Activated CD4-positive, alpha-beta T cell treated with anti-CD3 and anti-CD28 coated beads for 4 hours (primary cell): Measurements from ENCODE around the gene FOXN1.

Experiments used
- DNase-seq, 2 donors: peaks; one replicate each; pipeline ENCODE4 v3.0.0-alpha.2; 2020

The FOXN1 gene

GRCh38 chr17:28527859-28528258 lies 21.7 kb downstream of the FOXN1 start:
- no peak for DNase-seq

DNA sequence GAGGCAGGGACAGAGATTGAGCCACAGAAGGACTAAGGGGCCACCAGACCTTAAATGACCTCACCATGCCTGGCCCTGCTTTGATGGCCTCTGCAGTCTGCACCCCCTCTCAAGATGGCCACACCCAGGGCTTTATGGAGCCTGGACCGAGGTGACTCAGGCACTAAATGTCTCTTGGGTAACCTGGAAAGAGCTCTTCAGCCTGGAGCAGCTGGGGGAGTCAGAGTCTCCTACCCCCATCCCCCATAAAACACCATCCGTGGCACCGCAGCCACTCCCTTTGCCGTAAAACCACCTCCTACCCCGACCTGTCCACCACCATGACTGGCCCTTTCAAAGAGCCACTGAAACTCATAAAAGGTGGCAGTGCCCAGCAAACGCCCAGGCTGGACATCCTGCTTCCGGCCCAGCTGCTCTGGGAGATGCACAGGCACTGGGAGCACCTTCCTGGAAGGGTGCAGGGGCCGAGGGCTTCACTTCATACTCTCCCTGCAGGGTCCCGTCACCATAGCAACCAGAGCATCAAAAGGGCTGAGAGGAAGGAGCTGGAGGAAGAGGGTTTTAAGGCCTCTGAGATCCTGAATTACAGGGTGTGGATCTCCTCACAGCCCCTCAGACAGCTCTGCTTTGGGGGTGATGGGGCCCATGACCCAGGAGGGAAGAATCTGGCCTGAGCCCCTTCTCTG lies 22.3 kb downstream of the FOXN1 start:
- DNase-seq: no peak

GRCh38 chr17:28529013-28529400 lies 22.9 kb downstream of the FOXN1 start:
- DNase-seq: no peak

DNA sequence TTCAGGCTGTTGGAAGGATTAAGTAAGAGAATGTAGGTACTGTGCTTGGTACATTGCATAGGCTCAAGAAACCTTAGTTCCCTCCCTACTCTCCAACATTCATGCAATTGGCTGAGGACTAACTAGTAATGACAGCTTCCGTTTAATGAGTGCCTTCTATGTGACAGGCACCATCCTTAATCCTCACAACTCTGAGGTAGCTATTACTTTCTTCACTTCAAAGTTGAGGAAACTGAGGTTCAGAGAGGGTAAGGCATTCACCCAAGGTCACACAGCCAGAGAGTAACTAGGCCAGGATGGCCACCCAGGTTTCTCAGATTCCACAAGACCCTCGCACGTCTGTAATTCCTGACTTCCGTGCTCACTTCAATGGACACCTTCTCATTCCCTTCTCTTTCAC lies 24.1 kb downstream of the FOXN1 start:
- DNase-seq: no peak

DNA sequence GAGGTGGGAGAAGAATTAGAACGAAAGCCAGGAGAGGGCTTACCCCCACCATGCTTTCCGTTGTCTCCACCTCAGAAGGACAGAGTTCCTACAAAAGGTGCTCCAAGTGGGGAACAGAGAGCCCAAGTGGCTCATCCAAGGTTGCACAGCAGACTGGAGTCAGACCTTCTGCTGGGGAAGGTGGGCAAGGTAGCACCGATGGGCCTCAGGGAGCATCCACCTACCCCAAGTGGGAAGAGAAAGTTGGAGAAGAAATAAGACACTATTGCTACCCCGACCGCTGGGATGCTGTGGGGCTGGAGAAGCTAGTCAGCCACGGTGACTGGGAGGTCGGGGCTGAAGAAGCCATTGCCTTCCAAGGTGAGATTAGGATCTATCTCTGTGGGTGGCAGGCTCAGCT lies 24.8 kb downstream of the FOXN1 start:
- DNase-seq: no peak

GRCh38 chr17:28532050-28532960 lies 26.2 kb downstream of the FOXN1 start:
- no peak for DNase-seq

- no peak for DNase-seq
Measured at GRCh38 chr17:28533091-28533807, 27.1 kb downstream of the FOXN1 start.

GRCh38 chr17:28534740-28535375 lies 28.7 kb downstream of the FOXN1 start:
- no peak for DNase-seq

DNA sequence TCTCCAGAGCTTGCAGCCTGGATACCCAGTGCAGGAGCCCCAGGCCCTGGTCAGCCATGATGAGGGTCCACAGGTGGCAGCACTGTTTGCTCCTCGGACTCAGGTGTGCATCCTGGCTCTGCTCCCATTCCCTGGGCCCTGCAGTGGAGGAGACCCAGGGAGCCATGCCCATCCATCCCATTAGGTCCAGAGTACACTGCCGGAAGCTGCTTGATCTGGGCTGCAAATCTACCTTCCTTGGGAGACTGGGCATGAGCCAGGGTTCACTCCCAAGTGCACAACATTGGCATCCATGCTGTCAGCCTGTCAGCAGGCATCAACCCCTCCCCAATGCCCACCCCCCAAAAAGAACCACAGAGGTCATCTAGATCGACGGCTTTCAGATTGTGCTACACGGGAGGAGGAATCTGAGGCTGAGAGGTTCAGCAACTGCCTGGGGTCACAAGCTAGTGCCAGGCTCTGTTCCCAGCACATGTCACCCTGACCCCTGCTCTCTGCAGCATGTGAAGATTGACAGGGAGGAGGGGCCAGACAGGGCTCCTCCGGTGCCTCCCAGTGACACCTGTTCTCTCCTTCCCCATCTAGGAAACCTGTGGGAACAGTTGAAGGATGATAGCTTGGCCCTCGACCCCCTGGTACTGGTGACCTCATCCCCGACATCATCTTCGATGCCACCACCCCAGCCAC lies 30.5 kb downstream of the FOXN1 start:
- DNase-seq: no peak

GRCh38 chr17:28537219-28537610 lies 31.1 kb downstream of the FOXN1 start:
- no peak for DNase-seq

GRCh38 chr17:28538296-28538895 lies 32.2 kb downstream of the FOXN1 start:
- no peak for DNase-seq

DNA sequence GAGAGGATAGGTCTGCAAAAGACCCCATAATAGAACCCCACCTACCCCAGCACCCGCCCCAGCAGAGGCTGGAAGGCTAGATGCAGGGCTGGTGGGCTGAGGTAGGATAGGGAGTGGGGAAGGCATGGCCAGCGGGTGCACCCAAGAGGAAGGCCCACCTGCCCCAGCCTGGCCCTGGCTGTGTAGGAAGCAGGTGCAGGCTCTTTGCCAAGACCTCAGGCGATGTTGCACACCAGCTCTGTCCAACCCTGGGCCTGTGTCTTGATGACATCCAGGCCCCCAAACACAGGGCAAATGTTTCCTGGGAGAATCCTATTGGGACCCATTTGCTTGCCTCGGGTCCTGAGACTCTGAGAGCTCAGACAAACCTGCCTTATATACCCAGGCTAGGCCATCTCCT lies 34.1 kb downstream of the FOXN1 start:
- DNase-seq: no peak

- no peak for DNase-seq
Measured at GRCh38 chr17:28541439-28541838, 35.3 kb downstream of the FOXN1 start.

DNA sequence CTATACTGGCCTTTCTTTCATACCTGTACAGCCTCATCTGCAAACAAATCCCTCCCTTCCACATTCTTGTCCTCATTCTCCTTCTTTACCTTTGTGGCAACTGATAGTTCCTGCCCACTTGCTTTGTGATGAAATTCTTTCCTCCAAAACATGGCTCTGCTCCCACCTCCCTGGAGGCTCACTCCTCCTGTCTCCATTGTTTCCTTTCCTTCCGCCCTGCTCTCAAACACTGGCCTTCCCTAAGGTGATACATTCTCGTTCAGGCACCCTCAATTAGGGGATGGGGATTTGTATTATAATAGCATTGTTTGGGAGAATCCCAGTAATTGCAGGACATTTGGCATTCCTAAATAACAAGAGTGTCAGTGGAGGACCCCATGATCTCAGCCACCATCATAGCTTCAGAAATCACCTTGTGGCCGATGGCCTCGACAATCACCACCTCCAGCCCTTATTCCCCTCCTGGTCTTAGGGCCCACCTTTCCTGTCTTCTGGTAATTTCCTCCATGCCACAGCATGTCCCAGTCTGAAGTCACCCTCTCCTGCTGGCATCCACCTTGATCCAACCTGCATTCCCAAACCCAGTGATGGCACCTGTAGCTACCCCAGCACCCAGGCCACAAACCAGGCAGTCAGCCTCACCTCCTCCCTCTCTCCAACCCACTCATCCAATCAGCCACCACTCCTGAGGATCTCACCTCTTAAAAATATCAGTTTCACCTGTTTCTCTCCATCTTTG lies 38.4 kb downstream of the FOXN1 start:
- DNase-seq: no peak

GRCh38 chr17:28545141-28545503 lies 39.0 kb downstream of the FOXN1 start:
- DNase-seq: no peak

DNA sequence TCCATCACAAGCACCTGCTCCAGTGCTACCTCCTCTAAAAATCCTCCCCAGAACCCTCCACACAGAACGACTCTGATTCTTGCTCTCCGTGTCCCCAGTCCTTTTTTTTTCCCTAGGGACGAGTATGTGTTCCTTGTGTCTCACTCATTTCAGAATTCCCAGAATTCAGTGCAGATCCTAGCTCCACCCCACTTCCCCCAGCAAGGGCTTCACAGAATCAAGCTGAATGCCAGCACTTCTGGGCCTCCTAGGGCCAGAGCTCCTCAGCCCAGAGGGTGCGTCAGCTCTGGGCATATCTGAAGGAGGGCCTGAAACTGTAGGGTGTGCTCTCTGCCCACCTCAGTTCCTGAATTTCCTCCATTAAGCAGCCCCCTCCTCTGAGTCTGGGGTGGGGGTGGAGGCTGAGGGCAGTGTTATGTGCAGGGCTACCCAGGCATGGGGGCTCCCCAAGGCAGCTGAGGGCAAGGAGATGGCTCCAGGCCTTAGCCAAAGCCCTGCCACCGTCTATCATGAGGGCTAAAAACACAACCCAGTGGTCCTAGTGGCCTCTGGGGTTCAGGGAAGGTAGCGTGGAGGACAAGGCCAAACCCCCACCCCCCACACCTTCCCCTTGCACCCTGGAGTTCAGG lies 39.8 kb downstream of the FOXN1 start:
- no peak for DNase-seq

- no peak for DNase-seq
Measured at GRCh38 chr17:28547096-28547622, 41.0 kb downstream of the FOXN1 start.

DNA sequence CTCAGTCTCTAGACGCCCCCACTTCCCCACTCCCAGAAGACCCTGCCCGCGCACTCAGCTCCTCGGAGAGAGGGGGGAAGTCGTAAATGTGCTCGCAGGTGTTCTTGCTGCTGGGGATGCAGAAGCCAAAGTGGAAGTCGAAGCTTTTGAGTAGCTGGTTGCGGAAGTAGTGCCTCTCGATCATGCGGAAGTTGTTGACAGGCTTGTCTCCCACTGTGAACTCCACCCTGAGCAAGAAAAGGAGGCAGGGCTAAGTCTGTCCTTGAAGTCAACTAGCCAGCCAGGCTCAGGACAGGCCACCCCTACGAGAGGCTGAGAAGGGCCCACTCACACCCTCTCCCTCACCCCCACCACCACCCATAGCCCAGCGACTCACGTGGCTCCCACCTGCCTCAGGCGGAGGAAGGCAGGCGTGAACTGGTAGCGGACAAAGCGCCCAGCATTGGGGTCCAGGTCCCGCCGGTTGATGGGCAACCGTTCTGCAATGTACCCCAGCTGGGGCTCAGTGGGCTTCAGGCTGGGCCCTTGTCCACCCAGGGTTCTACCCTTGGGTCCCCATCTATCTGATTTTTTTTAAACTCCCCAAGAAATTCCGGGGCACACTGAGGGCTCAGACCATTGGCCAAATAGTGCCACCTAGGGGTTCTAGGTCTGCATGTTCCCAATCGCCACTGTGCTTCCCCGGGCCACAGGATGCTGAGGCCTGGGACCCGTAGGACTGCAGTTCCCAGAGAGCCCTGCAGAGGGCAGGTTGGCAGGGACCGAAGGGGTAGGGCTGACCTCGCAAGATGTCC lies 41.7 kb downstream of the FOXN1 start:
- peak; percentile 48 to 54 for DNase-seq

GRCh38 chr17:28548417-28549130 lies 42.4 kb downstream of the FOXN1 start:
- no peak for DNase-seq
